Osteoblast (primary cell): ENCODE results near the gene PDLIM1. TPM values are rescaled to one million over a fixed set of nuclear protein-coding genes. Genes with fewer than 3 reads are reported as not detected.

ENCODE experiments used
- DNase-seq: peaks from one replicate; pipeline ENCODE4 v3.0.0; 2011; ENCODE audit warnings: low spot score, mixed read lengths; ENCODE audit not compliant: insufficient read length; ENCODE audit errors: missing footprints
- H2AFZ ChIP-seq: 2 replicates; pipeline ENCODE4 v1.6.0; 2011; ENCODE audit warnings: mild to moderate bottlenecking, low read length
- H3K27ac ChIP-seq: 2 replicates; pipeline ENCODE4 v1.5.1; 2011; ENCODE audit warnings: mild to moderate bottlenecking, low read depth, low read length, moderate library complexity
- H3K27me3 ChIP-seq: 2 replicates; pipeline ENCODE4 v1.6.0; 2012; ENCODE audit warnings: mild to moderate bottlenecking, control low read depth, inconsistent platforms, low read length, moderate library complexity; ENCODE audit not compliant: insufficient read depth
- H3K36me3 ChIP-seq: 2 replicates; pipeline ENCODE4 v1.5.1; 2011; ENCODE audit warnings: mild to moderate bottlenecking, low read length, control low read depth, moderate library complexity; ENCODE audit not compliant: insufficient read depth
- H3K4me1 ChIP-seq: 2 replicates; pipeline ENCODE4 v1.5.1; 2011; ENCODE audit warnings: mild to moderate bottlenecking, low read length, control low read depth, moderate library complexity; ENCODE audit not compliant: insufficient read depth
- H3K4me2 ChIP-seq: 2 replicates; pipeline ENCODE4 v1.6.0; 2011; ENCODE audit warnings: mild to moderate bottlenecking, low read length; ENCODE audit not compliant: insufficient read depth
- H3K4me3 ChIP-seq: fragments of 200-600 bp; sonication (generic); 3 replicates; pipeline ENCODE4 v1.5.1; 2012; ENCODE audit warnings: mild to moderate bottlenecking, low read length, inconsistent platforms; ENCODE audit not compliant: insufficient read depth
- H3K79me2 ChIP-seq: 2 replicates; pipeline ENCODE4 v1.6.0; 2012; ENCODE audit warnings: mild to moderate bottlenecking, low read length, control low read depth, inconsistent platforms; ENCODE audit not compliant: insufficient read depth
- H3K9me3 ChIP-seq: 2 replicates; pipeline ENCODE4 v1.5.1; 2011; ENCODE audit warnings: low read depth, low read length, control low read depth
- H4K20me1 ChIP-seq: 2 replicates; pipeline ENCODE4 v1.6.0; 2012; ENCODE audit warnings: mild to moderate bottlenecking, low read length, control low read depth; ENCODE audit not compliant: insufficient read depth
- CTCF ChIP-seq: IDR thresholded peaks from 2 replicates; pipeline ENCODE4 v1.5.1; 2011; ENCODE audit warnings: mild to moderate bottlenecking, low read depth, low read length, moderate library complexity; ENCODE audit errors: extremely low read depth
- total RNA-seq: library from RNA; depleted of rRNA; stranded (reverse); fragments of >200 nt; gene quantifications from 2 replicates; pipeline ENCODE4 v1.2.3, GENCODE V29; 2012

The PDLIM1 gene
- total RNA-seq, 1 donor: 26.1 TPM

GRCh38 chr10:95308389-95309302 is 17.8 kb upstream of the PDLIM1 start:
- Histone ChIP-seq H4K20me1 (no peaks in the 10 kb centered on the region), H3K36me3 (no peaks in the 10 kb centered on the region), H3K9me3 (no peaks in the 10 kb centered on the region), H3K4me1 (peaks cover 22% of the 10 kb centered on the region), H3K4me2 (peak overlapping the region; percentile 73), H3K27ac (peak overlapping the region; percentile 75), H3K27me3 (no peaks in the 10 kb centered on the region), H2AFZ (peak overlapping the region; percentile 52), H3K4me3 (peak overlapping the region; percentile 5), H3K79me2 (no peaks in the 10 kb centered on the region)
- TF ChIP-seq CTCF: no peak
- DNase-seq: peak; percentile 70

- no peak overlapping the region for H3K4me2 ChIP-seq
- no peaks in the 10 kb centered on the region for H4K20me1 ChIP-seq
- peaks cover 22% of the 10 kb centered on the region for H3K4me1 ChIP-seq
- H2AFZ ChIP-seq: no peak overlapping the region
- no peak overlapping the region for H3K4me3 ChIP-seq
- DNase-seq: no peak
- H3K79me2 ChIP-seq: no peaks in the 10 kb centered on the region
- no peaks in the 10 kb centered on the region for H3K27me3 ChIP-seq
- no peak overlapping the region for H3K27ac ChIP-seq
- no peaks in the 10 kb centered on the region for H3K9me3 ChIP-seq
- no peak for TF ChIP-seq CTCF
- H3K36me3 ChIP-seq: no peaks in the 10 kb centered on the region
Measured at GRCh38 chr10:95306851-95307250, 16.0 kb upstream of the PDLIM1 start.

- no peaks in the 10 kb centered on the region for H4K20me1 ChIP-seq
- no peaks in the 10 kb centered on the region for H3K27me3 ChIP-seq
- H3K36me3 ChIP-seq: no peaks in the 10 kb centered on the region
- H3K9me3 ChIP-seq: no peaks in the 10 kb centered on the region
- no peak for DNase-seq
- no peak overlapping the region for H2AFZ ChIP-seq
- peaks cover 22% of the 10 kb centered on the region for H3K4me1 ChIP-seq
- no peak overlapping the region for H3K4me3 ChIP-seq
- H3K79me2 ChIP-seq: no peaks in the 10 kb centered on the region
- no peak for TF ChIP-seq CTCF
- no peak overlapping the region for H3K4me2 ChIP-seq
- no peak overlapping the region for H3K27ac ChIP-seq
Measured at GRCh38 chr10:95306318-95306650, 15.5 kb upstream of the PDLIM1 start.

GRCh38 chr10:95305606-95306317 is 15.0 kb upstream of the PDLIM1 start:
- Histone ChIP-seq H3K4me2 (no peak overlapping the region), H3K36me3 (no peaks in the 10 kb centered on the region), H3K27me3 (no peaks in the 10 kb centered on the region), H3K27ac (no peak overlapping the region), H4K20me1 (no peaks in the 10 kb centered on the region), H3K4me3 (no peak overlapping the region), H3K79me2 (no peaks in the 10 kb centered on the region), H3K4me1 (peaks cover 22% of the 10 kb centered on the region), H2AFZ (no peak overlapping the region), H3K9me3 (no peaks in the 10 kb centered on the region)
- DNase-seq: no peak
- no peak for TF ChIP-seq CTCF
